Mononuclear cell (primary cell): ENCODE data around the gene ASS1. TPM values are rescaled to one million over a fixed set of nuclear protein-coding genes. Genes with fewer than 3 reads are reported as not detected.

Experiments used
- H3K27me3 ChIP-seq: 2 replicates; pipeline ENCODE4 v1.6.0; 2011; ENCODE audit warnings: low read length, control low read depth; ENCODE audit not compliant: insufficient read depth
- H3K4me1 ChIP-seq: 2 replicates; pipeline ENCODE4 v1.5.1; 2011; ENCODE audit warnings: mild to moderate bottlenecking, low read length, control low read depth; ENCODE audit not compliant: insufficient read depth
- H3K4me3 ChIP-seq: 2 replicates; pipeline ENCODE4 v1.5.1; 2011; ENCODE audit warnings: mild to moderate bottlenecking, low read length, moderate library complexity
- H3K9me3 ChIP-seq: 2 replicates; pipeline ENCODE4 v1.5.1; 2011; ENCODE audit warnings: low read depth, mild to moderate bottlenecking, control low read depth, low read length
- total RNA-seq: library from RNA; depleted of rRNA; stranded (reverse); fragments of >200 nt; gene quantifications from one replicate; pipeline ENCODE4 v1.2.3, GENCODE V29; 2012

Gene ASS1
- total RNA-seq, 1 donor, result 0.10 TPM

- Histone ChIP-seq H3K4me3 (no peak overlapping the region), H3K4me1 (no peaks in the 10 kb centered on the region), H3K27me3 (no peaks in the 10 kb centered on the region), H3K9me3 (no peaks in the 10 kb centered on the region)
Observed at GRCh38 chr9:130523921-130524320, 79.2 kb downstream of the ASS1 start.

DNA sequence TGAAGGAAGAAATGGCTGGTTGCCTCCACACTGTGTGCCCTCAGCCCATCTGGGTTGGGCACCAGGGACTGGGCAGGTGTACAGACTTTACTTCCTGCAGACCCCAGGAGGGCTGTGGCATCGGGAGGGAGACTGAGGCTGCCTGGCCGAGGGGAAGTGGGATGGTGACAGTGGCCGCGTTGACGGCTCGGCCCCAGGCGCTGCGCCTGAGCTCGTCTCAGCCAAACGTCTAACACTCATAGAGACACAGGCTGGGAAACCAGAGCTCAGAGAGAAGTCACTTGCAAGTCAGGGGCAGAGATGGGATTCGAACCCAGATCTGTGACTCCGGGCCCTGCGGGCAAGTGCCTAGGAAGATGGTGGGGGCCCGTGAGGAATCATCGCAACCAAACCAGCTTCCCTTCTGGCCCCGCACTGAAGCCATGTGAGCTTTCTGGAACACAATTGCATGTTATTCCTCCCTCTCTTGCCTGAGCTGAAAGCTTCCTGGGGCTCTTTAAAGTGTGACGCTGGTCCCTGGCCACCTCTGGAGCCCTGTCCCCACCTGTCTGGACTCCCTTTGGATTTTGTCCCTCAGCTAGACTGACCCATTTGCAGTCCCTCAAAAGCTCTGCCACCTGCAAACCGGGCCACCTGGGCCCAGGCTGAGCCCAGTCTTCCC, 81.6 kb downstream of the ASS1 start:
- Histone ChIP-seq H3K9me3 (no peaks in the 10 kb centered on the region), H3K27me3 (no peaks in the 10 kb centered on the region), H3K4me3 (no peak overlapping the region), H3K4me1 (no peaks in the 10 kb centered on the region)

DNA sequence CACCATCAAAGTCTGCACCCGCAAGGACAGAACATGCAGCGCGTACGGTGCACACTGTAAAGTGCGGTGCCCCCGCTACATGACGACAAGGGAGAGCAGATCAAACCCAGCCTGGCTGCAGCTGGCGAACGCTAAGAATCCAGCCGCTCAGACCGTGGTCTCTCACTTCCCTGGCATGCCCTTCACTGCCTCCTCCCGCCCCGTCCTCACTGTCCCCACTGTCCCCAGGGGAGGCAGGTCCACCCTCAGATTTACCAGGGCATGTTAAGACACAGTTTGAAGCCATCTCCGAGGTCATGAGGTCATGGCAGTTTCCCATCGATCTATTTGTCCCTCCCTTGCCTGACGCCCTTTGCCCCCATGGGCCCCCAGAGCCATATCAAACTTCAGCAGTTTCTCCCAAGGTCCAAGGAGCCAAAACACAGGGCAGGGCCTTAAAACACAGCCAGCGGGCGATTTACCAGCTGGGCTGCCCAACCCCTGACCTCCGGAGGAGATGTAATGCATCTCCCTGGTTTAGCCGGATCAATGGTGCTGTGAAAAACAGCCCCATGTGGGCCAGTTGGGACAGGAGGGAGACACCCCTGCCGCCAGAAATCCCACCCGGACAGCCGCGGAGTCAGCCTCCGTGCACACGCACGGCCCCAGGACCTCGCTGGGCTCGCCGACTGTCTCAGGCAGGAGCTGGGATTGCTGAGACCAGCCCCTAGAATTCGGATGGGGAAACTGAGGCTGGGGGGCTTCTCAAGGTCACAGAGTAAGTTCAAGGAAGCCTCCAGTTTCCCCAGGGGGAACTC, 82.3 kb downstream of the ASS1 start:
- no peak overlapping the region for H3K4me3 ChIP-seq
- no peaks in the 10 kb centered on the region for H3K4me1 ChIP-seq
- no peaks in the 10 kb centered on the region for H3K9me3 ChIP-seq
- no peaks in the 10 kb centered on the region for H3K27me3 ChIP-seq

DNA sequence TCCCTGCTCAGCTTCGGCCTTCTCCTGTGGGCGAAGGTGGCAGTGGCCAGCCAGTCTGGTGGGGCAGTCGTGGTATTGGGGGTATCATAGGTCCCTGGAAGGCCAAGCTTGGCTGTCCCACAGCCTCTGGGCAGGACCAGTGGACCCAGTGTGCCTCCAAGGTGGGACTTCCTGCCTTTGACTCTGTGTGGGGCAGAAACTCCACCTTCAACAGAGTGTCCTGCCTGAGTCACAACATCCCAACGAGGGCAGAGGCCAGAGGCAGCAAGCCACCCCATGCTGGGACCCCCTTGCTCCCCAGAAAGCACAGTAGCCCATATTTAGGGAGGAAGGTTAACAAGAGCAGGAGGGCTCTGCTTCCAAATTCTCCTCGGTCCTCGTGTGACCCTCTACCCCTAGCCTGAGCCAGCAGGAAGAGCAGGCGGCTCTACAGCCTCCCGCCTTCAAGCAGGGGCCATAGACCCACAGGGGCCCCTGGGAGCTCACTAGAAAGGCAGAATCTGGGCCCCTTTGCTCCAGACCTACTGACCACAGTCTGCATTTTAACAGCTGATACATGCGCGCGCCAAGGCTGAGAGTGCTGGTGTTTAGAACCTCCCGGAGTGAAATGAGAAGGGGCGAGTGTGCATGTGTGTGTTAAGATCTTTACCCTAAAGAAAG, 83.0 kb downstream of the ASS1 start:
- H3K9me3 ChIP-seq, result no peaks in the 10 kb centered on the region
- H3K4me3 ChIP-seq, result no peak overlapping the region
- H3K27me3 ChIP-seq, result no peaks in the 10 kb centered on the region
- no peaks in the 10 kb centered on the region for H3K4me1 ChIP-seq

DNA sequence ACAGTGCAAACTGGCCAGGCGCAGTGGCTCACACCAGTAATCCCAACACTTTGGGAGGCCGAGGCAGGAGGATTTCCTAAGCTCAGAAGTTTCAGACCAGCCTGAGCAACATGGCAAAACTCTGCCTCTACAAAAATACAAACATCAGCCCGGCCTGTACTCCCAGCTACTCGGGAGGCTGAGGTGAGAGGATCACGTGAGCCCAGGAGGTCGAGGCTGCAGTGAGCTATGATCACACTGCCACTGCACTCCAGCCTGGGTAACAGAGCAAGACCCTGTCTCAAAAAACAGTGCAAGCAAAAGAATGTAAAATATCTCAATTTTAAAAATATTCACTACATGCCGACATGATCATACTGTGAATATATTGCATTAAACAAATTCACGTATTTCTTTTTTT, 83.9 kb downstream of the ASS1 start:
- Histone ChIP-seq H3K4me3 (no peak overlapping the region), H3K27me3 (no peaks in the 10 kb centered on the region), H3K9me3 (no peaks in the 10 kb centered on the region), H3K4me1 (no peaks in the 10 kb centered on the region)

- Histone ChIP-seq H3K4me1 (no peaks in the 10 kb centered on the region), H3K9me3 (no peaks in the 10 kb centered on the region), H3K27me3 (peaks cover 4% of the 10 kb centered on the region), H3K4me3 (no peak overlapping the region)
Observed at GRCh38 chr9:130530938-130531337, 86.2 kb downstream of the ASS1 start.

- Histone ChIP-seq H3K4me1 (no peaks in the 10 kb centered on the region), H3K27me3 (peaks cover 7% of the 10 kb centered on the region), H3K4me3 (no peak overlapping the region), H3K9me3 (no peaks in the 10 kb centered on the region)
Observed at GRCh38 chr9:130531670-130532069, 86.9 kb downstream of the ASS1 start.

- no peaks in the 10 kb centered on the region for H3K9me3 ChIP-seq
- H3K4me3 ChIP-seq, result no peak overlapping the region
- no peaks in the 10 kb centered on the region for H3K4me1 ChIP-seq
- peaks cover 15% of the 10 kb centered on the region for H3K27me3 ChIP-seq
Observed at GRCh38 chr9:130532426-130533080, 87.8 kb downstream of the ASS1 start.

DNA sequence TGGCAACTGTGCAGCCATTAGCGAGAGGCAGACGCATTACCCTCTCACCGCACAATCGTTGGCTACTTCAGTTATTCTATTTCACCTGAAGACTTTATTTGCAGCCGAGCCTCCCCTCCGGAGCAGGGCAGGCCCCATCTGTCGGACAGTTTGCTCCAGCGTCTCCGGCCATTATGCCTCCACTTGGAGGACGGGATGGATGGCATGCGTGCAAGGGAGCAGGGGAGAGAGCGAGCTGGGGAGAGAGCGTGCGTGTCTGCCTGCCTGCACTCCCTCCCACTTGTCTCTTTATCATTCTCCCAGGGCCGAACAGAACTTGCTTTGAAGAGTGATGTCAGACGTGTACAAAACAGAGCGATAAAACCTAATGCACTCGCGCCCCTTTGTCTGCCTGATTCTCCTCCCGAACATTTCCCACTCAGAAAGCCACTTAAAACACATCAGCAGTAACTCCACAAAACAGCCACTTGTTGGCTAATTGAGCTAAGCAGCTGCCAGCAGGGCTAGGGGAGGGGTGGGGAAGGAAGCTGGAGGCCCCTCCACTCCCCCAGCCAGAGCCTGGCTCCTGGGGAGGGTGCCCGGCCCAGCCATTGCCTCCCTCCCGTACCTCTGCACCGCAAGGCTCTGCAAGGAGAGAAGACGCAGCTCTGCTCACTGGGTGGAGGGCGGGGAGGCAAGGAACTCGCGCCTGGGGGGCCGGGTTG, 91.2 kb downstream of the ASS1 start:
- H3K9me3 ChIP-seq, result no peaks in the 10 kb centered on the region
- peaks cover 26% of the 10 kb centered on the region for H3K27me3 ChIP-seq
- no peak overlapping the region for H3K4me3 ChIP-seq
- no peaks in the 10 kb centered on the region for H3K4me1 ChIP-seq

GRCh38 chr9:130536701-130537107, 91.9 kb downstream of the ASS1 start:
- Histone ChIP-seq H3K4me1 (no peaks in the 10 kb centered on the region), H3K27me3 (peaks cover 26% of the 10 kb centered on the region), H3K9me3 (no peaks in the 10 kb centered on the region), H3K4me3 (no peak overlapping the region)

DNA sequence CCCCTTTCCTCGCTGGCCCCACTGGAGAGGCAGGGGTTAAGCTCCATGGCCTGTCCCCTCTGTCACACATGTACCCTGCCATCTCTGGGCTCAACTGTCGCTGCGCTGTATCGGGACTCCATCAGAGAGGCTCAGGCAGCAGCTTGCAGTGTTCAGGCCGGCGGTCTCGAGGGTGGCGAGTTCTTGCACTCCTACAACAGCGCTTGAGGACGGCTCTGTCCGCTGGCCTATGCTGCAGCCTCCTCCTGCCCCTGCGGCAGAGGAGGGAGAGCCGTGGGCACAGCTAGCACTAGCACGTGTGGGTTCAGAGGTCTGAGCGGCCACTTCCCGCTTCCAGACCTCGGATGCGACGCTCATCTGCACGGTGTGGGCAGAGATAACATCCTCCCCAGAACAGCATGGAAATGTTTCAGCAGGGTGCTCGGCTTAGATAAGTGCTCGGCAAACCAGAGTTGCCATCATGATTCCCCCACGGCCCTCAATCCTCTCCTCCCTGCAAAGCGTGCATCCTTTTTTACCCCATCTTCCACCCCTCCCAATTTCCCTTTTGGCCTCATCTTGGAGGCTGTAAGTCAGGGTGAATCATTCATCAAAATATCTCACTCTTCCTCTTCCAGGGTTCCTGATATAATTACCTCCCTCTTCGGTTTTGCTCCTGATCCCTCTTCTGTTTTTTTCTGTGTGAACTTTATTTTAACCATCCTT, 92.7 kb downstream of the ASS1 start:
- Histone ChIP-seq H3K27me3 (peaks cover 26% of the 10 kb centered on the region), H3K4me1 (no peaks in the 10 kb centered on the region), H3K4me3 (no peak overlapping the region), H3K9me3 (no peaks in the 10 kb centered on the region)

DNA sequence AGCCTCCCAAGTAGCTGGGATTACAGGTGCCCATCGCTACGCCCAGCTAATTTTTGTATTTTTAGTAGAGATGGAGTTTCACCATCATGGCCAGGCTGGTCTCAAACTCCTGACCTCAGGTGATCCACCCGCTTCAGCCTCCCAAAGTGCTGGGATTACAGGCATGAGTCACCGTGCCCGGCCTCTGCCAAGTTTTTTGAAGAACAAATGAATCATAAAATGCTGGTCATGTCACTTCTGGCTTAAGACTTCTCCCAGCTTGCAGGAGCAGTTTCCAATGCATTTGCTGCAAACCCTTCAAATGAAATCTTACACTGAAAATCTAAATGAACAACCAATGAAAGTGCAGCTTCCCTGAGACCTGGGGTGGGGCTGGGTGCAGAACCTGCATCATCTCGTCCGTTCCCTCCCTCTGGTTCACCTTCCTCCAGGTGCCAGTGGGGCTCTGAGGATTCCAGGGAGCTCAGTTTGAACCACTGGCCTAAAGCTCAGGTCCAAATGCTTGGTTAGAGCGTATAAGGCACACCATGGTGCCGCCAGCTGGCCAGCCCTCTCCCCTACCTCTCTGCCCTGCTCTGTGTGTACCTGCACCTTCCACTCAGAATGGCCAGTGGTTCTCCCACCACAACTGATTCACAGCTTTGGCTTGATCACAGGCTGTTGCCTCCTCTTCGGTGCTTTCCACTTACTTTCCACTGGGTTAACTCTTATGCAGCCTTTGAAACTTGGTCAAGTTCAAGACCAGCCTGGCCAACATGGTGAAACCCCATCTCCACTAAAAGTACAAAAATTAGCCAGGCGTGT, 94.9 kb downstream of the ASS1 start:
- Histone ChIP-seq H3K27me3 (peaks cover 26% of the 10 kb centered on the region), H3K4me3 (no peak overlapping the region), H3K9me3 (no peaks in the 10 kb centered on the region), H3K4me1 (no peaks in the 10 kb centered on the region)

DNA sequence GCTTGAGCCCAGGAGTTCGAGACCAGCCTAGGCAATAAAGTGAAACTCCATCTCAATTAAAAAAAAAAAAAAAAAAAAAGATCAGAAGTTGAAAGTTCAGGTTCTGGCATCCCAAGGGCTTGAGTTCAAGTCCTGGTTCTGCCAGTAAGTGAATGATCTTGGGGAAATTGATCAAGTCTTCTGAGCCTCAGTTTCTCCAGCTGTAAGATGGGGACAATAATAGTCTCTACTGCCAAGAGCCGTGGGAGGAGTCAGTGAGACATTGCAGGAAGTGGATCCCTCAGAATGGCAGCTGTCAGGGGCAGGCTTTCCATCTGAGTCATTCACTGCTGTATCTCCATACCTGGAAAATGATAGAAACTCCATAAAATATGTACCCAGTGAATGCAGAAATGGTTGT, 96.8 kb downstream of the ASS1 start:
- no peaks in the 10 kb centered on the region for H3K9me3 ChIP-seq
- peaks cover 21% of the 10 kb centered on the region for H3K27me3 ChIP-seq
- no peak overlapping the region for H3K4me3 ChIP-seq
- H3K4me1 ChIP-seq, result no peaks in the 10 kb centered on the region
